ENCODE results near the gene ALX3. TPM values are rescaled to one million over a fixed set of nuclear protein-coding genes. Genes with fewer than 3 reads are reported as not detected.

ALX3 gene
- total and polyA plus RNA-seq, 2 of the 8 experiments (the other 6 are each of a cell fraction or from before 2014, with no cell fraction given): 0.20 TPM; not detected in 1

- Histone ChIP-seq H2BK12ac (ENCODE audit: low read depth, low read length) (no peak overlapping the region), H3K18ac (ENCODE audit: extremely low read depth, low read length) (no peak overlapping the region), H4K20me1 (replicated peaks in 1 of 2; ENCODE audit: control insufficient read depth in 1 of 2, insufficient read depth in 2 of 2, low read length in 2 of 2) (peaks cover 3 to 15% of the 10 kb centered on the region in 2 experiments), H2AK5ac (ENCODE audit: low read depth, low read length) (no peak overlapping the region), H4K91ac (replicated peaks; ENCODE audit: insufficient read length, low read length) (no peak overlapping the region), H3K4me2 (ENCODE audit: insufficient read depth in 1 of 2, low read depth in 2 of 2, low read length in 2 of 2) (no peak overlapping the region), H4K5ac (ENCODE audit: insufficient read length, low read depth, low read length) (no peak overlapping the region), H3K4ac (replicated peaks; ENCODE audit: insufficient read length, low read depth, low read length) (no peak overlapping the region), H2BK5ac (ENCODE audit: low read depth, low read length) (no peak overlapping the region), H3K79me1 (ENCODE audit: low read depth, low read length) (peaks cover 4% of the 10 kb centered on the region; the same call in 1 of the 2 replicates), H3K9me3 (ENCODE audit: insufficient read depth in 2 of 2, low read depth in 1 of 2, low read length in 1 of 2) (no peaks in the 10 kb centered on the region), H3K14ac (ENCODE audit: insufficient read length) (no peak overlapping the region), H3K23ac (ENCODE audit: insufficient read length) (no peak overlapping the region), H3K23me2 (ENCODE audit: low read depth, low read length) (no peaks in the 10 kb centered on the region), H4K8ac (ENCODE audit: extremely low read depth, insufficient read depth, low read length) (no peak overlapping the region), H3K79me2 (ENCODE audit: control insufficient read depth in 1 of 2, insufficient read depth in 2 of 2, low read length in 2 of 2) (no peaks in the 10 kb centered on the region), H3K56ac (replicated peaks; ENCODE audit: insufficient read length, low read depth, low read length) (no peak overlapping the region), H3K27me3 (replicated peaks in 1 of 4; ENCODE audit: control insufficient read depth in 3 of 4, extremely low read depth in 1 of 4, insufficient read depth in 3 of 4, low read length in 3 of 4) (no peaks in the 10 kb centered on the region), H2AFZ (ENCODE audit: low read length) (no peak overlapping the region), H3K4me1 (replicated peaks in 1 of 4; ENCODE audit: control insufficient read depth in 3 of 4, insufficient read depth in 4 of 4, low read length in 3 of 4) (no peaks in the 10 kb centered on the region), H3K4me3 (ENCODE audit: extremely low read depth in 1 of 4, insufficient read depth in 2 of 4, low read depth in 3 of 4, low read length in 4 of 4) (no peak overlapping the region), H2BK20ac (ENCODE audit: low read length) (no peak overlapping the region), H3K36me3 (ENCODE audit: control insufficient read depth in 2 of 4, insufficient read depth in 4 of 4, low read length in 3 of 4) (peaks cover 57 to 96% (median 84%) of the 10 kb centered on the region in 4 experiments), H3K9ac (replicated peaks in 1 of 4; ENCODE audit: extremely low read depth in 1 of 4, low read depth in 3 of 4, low read length in 3 of 4) (no peak overlapping the region), H2BK15ac (ENCODE audit: low read length) (no peak overlapping the region), H2BK120ac (replicated peaks; ENCODE audit: low read depth, low read length) (no peak overlapping the region), H3K27ac (ENCODE audit: low read depth, low read length) (no peak overlapping the region)
- POLR2A ChIA-PET (ENCODE audit: partially characterized antibody): interaction anchor here (1.0 to 1.1 kb wide), 2 partner anchors 8 to 10 kb away, joined by 3 to 4 read pairs; partner anchors contain the start of gene STRIP1
- 87% methylated on average over 10 of the region's 10 CpGs; no CpG with 5 or more reads in 1 of the 2 experiments for WGBS, 2 experiments (ENCODE audit: extremely low coverage in 1 of 2, insufficient coverage in 1 of 2, insufficient read length in 1 of 2, insufficient replicate concordance in 2 of 2, low coverage in 1 of 2, low lambda C conversion rate in 2 of 2, missing lambda C conversion rate in 1 of 2)
- DNase-seq (ENCODE audit: low read depth in 1 of 2, low spot score in 2 of 2) (no peak), FAIRE-seq (no peak)
- CTCF ChIA-PET (ENCODE audit: partially characterized antibody): interaction anchor here (2.4 to 40.7 kb wide), 3 partner anchors 11 to 42 kb away, joined by 11 to 1450 read pairs (median 150); partner anchors contain the start of gene ALX3
- TF ChIP-seq SIX5 (IDR thresholded peaks at IDR 0.05; ENCODE audit: low read depth, low read length) (no peak), SP4 (IDR thresholded peaks at IDR 0.05; ENCODE audit: low read length) (no peak), CTBP2 (IDR thresholded peaks at IDR 0.05; ENCODE audit: borderline replicate concordance, insufficient read depth, insufficient read length, low read length) (no peak), ATF3 (IDR thresholded peaks at IDR 0.05; ENCODE audit: insufficient read depth, low read depth, low read length) (no peak), HDAC2 (IDR thresholded peaks at IDR 0.05; ENCODE audit: borderline replicate concordance in 1 of 2, low read depth in 2 of 2, low read length in 2 of 2) (no peak), POU5F1 (IDR thresholded peaks at IDR 0.05; ENCODE audit: low read depth, low read length) (no peak), POLR2A (IDR thresholded peaks at IDR 0.05; ENCODE audit: control extremely low read depth in 1 of 2, low read depth in 2 of 2, low read length in 2 of 2) (no peak)
These were observed 27.5 kb downstream of the ALX3 start for GRCh38 chr1:110043016-110043415.

Data from H1 (cell line).